Endothelial cell of umbilical vein (primary cell): Measurements from ENCODE around the gene SLC19A1. TPM values are rescaled to one million over a fixed set of nuclear protein-coding genes. Genes with fewer than 3 reads are reported as not detected.

ENCODE experiments used
- BruUV-seq: library from RNA; stranded (reverse); fragments of 400-500 nt; replicated peaks from 2 replicates; lab custom pipeline; 2021; lab: Mats Ljungman, UMichigan
- CTCF ChIA-PET: fragments of 300-600, 350-600 bp; sonication (Branson Sonifier 250); formaldehyde crosslinking; loops from one replicate; lab custom pipeline; 2021; ENCODE audit warnings: antibody characterized with exemption, inconsistent platforms; lab: Charles Lee
- POLR2A ChIA-PET: fragments of 300-600, 350-600 bp; sonication (Branson Sonifier 250); formaldehyde crosslinking; loops from one replicate; lab custom pipeline; 2021; ENCODE audit warnings: antibody characterized with exemption, inconsistent platforms; lab: Charles Lee
- DNase-seq: peaks from one replicate; pipeline ENCODE4 v3.0.0-alpha.2; 2011; ENCODE audit warnings: low read depth, low spot score
- FAIRE-seq: peaks from 2 replicates; lab custom pipeline; 2011; peaks lifted over from hg19 to GRCh38; lab: Jason Lieb, UNC
- H2AFZ ChIP-seq: 2 replicates; pipeline ENCODE4 v1.6.0; 2012; ENCODE audit warnings: low read depth, low read length, control low read depth, inconsistent platforms
- H3K27ac ChIP-seq: 2 replicates; pipeline ENCODE4 v1.5.1; 2011; ENCODE audit warnings: low read depth, mild to moderate bottlenecking, control low read depth, low read length, moderate library complexity; ENCODE audit not compliant: insufficient read depth
- H3K27me3 ChIP-seq, 2 experiments: 2 replicates each; pipeline versions ENCODE4 v1.6.0 to v1.6.1; 2011; ENCODE audit warnings: low read length in 2 of 2, mixed read lengths in 1 of 2; ENCODE audit not compliant: control insufficient read depth in 2 of 2, insufficient read depth in 2 of 2
- H3K36me3 ChIP-seq, 2 experiments: 2 replicates in 1 of 2; 3 replicates in 1 of 2; pipeline ENCODE4 v1.5.1; 2011; ENCODE audit warnings: low read length in 2 of 2, mild to moderate bottlenecking in 1 of 2, moderate library complexity in 1 of 2; ENCODE audit not compliant: control insufficient read depth in 2 of 2, insufficient read depth in 2 of 2; ENCODE audit errors: extremely low read depth in 1 of 2
- H3K4me1 ChIP-seq: 3 replicates; pipeline ENCODE4 v1.5.1; 2011; ENCODE audit warnings: mild to moderate bottlenecking, low read length; ENCODE audit not compliant: control insufficient read depth, insufficient read depth; ENCODE audit errors: extremely low read depth
- H3K4me2 ChIP-seq: 2 replicates; pipeline ENCODE4 v1.6.1; 2011; ENCODE audit warnings: low read length, control low read depth, mixed read lengths; ENCODE audit not compliant: insufficient read depth
- H3K4me3 ChIP-seq, 3 experiments: fragments of 200-600 bp in 1 of 3; sonication (generic), shearing (Covaris generic) in 1 of 3; replicated peaks in 1 of 3; 2 replicates each; pipeline ENCODE4 v1.5.1; 2011 to 2016; ENCODE audit warnings: control low read depth in 3 of 3, low read length in 3 of 3, mild to moderate bottlenecking in 2 of 3, inconsistent platforms in 1 of 3, low read depth in 1 of 3, moderate library complexity in 1 of 3; ENCODE audit not compliant: insufficient read depth in 1 of 3
- H3K79me2 ChIP-seq: 2 replicates; pipeline ENCODE4 v1.6.0; 2012; ENCODE audit warnings: low read length, inconsistent platforms; ENCODE audit not compliant: control insufficient read depth, insufficient read depth
- H3K9ac ChIP-seq: replicated peaks from 2 replicates; pipeline ENCODE3; 2011; ENCODE audit warnings: low read length, control low read depth; ENCODE audit not compliant: insufficient read depth; ENCODE audit errors: extremely low read depth
- H3K9me1 ChIP-seq: replicated peaks from 3 replicates; pipeline ENCODE4 v1.6.0; 2011; ENCODE audit warnings: mild to moderate bottlenecking, low read length; ENCODE audit not compliant: control insufficient read depth, insufficient read depth; ENCODE audit errors: extremely low read depth
- H3K9me3 ChIP-seq: replicated peaks from 2 replicates; pipeline ENCODE4 v1.5.1; 2012; ENCODE audit warnings: low read length, inconsistent platforms; ENCODE audit not compliant: control insufficient read depth, insufficient read depth
- H4K20me1 ChIP-seq: replicated peaks from 2 replicates; pipeline ENCODE3; 2011; ENCODE audit warnings: mild to moderate bottlenecking, low read length; ENCODE audit not compliant: control insufficient read depth, insufficient read depth; ENCODE audit errors: extremely low read depth
- EZH2 ChIP-seq: IDR thresholded peaks from 2 replicates; pipeline ENCODE4 v1.6.1; 2012; ENCODE audit warnings: borderline replicate concordance, low read depth, mild to moderate bottlenecking, moderate library complexity, low read length, inconsistent platforms; ENCODE audit not compliant: severe bottlenecking
- FOS ChIP-seq: IDR thresholded peaks from 2 replicates; pipeline ENCODE4 v1.6.1; 2011; ENCODE audit warnings: mild to moderate bottlenecking, low read length, moderate library complexity, borderline replicate concordance; ENCODE audit not compliant: insufficient read depth
- MAX ChIP-seq: IDR thresholded peaks from 2 replicates; pipeline ENCODE4 v1.6.1; 2011; ENCODE audit not compliant: insufficient read depth, insufficient read length
- dilution Hi-C: fragments of 300-500 bp; cut with MboI; formaldehyde crosslinking; loops from one replicate; pipeline ENCODE4 v1.15.0; 2019; ENCODE audit warnings: low sequenced_read_pairs; ENCODE audit not compliant: extremely low pct_ligation_motif_present
- intact Hi-C: fragments of 100-400 bp; cut with micrococcal nuclease; formaldehyde crosslinking; loops from one replicate; pipeline ENCODE4 v1.10.0; 2022
- polyA plus RNA-seq, 4 experiments: library from polyadenylated mRNA; depleted of rRNA in 3 of 4; stranded (reverse) in 3 of 4; unstranded in 1 of 4; fragments of >200 nt; gene quantifications; 2 replicates each; pipeline versions ENCODE4 v1.2.1 to v1.2.3, GENCODE V29; 2011 to 2012; ENCODE audit warnings: missing spikeins in 1 of 4
- total RNA-seq: library from RNA; stranded (reverse); gene quantifications from 2 replicates; pipeline ENCODE4 v1.2.3, GENCODE V29; 2021
- TF ChIP-seq, protein P1 (sequence below), 2 donors: IDR thresholded peaks; 1 replicate in 1 of 2; 2 replicates in 1 of 2; pipeline ENCODE4 v1.5.1; 2011; ENCODE audit warnings: low read length in 2 of 2, mild to moderate bottlenecking in 2 of 2, moderate library complexity in 2 of 2, control low read depth in 1 of 2, inconsistent platforms in 1 of 2, low read depth in 1 of 2; ENCODE audit not compliant: insufficient read depth in 1 of 2; ENCODE audit errors: extremely low read depth in 1 of 2

Gene SLC19A1
- total and polyA plus RNA-seq, 2 donors (not counting 3 experiments of a cell fraction or from before 2014, with no cell fraction given) = 36.3 to 54.6 TPM

DNA sequence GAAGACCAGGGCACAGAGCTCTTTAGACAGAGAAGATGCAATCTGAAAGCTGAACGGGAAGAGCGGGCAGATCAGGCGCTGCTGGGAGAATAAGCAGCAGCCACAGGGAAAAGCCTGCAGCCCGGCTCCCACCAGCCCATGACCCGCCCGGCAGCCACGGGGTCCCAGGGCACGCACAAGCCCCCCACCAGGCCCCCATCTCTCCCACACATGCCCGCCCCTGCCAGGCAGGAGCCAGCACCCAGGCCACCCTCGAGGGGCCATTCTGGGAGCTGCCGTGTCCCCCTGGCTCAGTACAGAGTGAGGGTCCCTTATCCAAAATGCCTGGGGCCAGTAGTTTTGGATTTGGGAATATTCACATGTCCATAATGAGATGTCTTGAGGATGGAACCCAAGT is 16.3 kb downstream of the SLC19A1 start:
- H3K9me3 ChIP-seq = no peaks in the 10 kb centered on the region
- H3K4me3 ChIP-seq = no peak overlapping the region
- no peak for TF ChIP-seq MAX
- no peak for TF ChIP-seq EZH2
- TF ChIP-seq, protein P1, sequence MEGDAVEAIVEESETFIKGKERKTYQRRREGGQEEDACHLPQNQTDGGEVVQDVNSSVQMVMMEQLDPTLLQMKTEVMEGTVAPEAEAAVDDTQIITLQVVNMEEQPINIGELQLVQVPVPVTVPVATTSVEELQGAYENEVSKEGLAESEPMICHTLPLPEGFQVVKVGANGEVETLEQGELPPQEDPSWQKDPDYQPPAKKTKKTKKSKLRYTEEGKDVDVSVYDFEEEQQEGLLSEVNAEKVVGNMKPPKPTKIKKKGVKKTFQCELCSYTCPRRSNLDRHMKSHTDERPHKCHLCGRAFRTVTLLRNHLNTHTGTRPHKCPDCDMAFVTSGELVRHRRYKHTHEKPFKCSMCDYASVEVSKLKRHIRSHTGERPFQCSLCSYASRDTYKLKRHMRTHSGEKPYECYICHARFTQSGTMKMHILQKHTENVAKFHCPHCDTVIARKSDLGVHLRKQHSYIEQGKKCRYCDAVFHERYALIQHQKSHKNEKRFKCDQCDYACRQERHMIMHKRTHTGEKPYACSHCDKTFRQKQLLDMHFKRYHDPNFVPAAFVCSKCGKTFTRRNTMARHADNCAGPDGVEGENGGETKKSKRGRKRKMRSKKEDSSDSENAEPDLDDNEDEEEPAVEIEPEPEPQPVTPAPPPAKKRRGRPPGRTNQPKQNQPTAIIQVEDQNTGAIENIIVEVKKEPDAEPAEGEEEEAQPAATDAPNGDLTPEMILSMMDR (IDR thresholded peaks at IDR 0.05; ENCODE audit: extremely low read depth in 1 of 2, insufficient read depth in 1 of 2, low read depth in 1 of 2, low read length in 2 of 2) = no peak
- no peak for TF ChIP-seq FOS
- no peak overlapping the region for H3K4me2 ChIP-seq
- no TSS peak for BruUV-seq
- no peaks in the 10 kb centered on the region for H3K9me1 ChIP-seq
- ChIA-PET POLR2A (no interaction called here), CTCF (interaction anchor here (1.3 kb wide), 1 partner anchor 9 kb away, joined by 3 read pairs; no protein-coding TSS in a partner anchor)
- H2AFZ ChIP-seq = no peak overlapping the region
- no peaks in the 10 kb centered on the region for H4K20me1 ChIP-seq
- FAIRE-seq = no peak
- peaks cover 10 to 13% of the 10 kb centered on the region in 2 experiments for H3K36me3 ChIP-seq
- H3K27ac ChIP-seq = no peak overlapping the region
- no peak overlapping the region for H3K9ac ChIP-seq
- H3K27me3 ChIP-seq = no peaks in the 10 kb centered on the region
- H3K79me2 ChIP-seq = peaks cover 5% of the 10 kb centered on the region
- H3K4me1 ChIP-seq = no peaks in the 10 kb centered on the region
- intact Hi-C loops = no loop called here
- dilution Hi-C loops = no loop called here
- no peak for DNase-seq
